ENCODE measurements around the gene ACAN.
"Not testable (repeated sequence)": the region's sequence is repeated elsewhere in the genome, so short reads cannot be mapped to it uniquely, and the experiment has no call there.

- not testable (repeated sequence) for TF ChIP-seq CTCF (IDR thresholded peaks at IDR 0.05); TCF7L2 (IDR thresholded peaks at IDR 0.05; ENCODE audit: low read depth, low read length)
Measured at GRCh38 chr15:88920892-88921435, 117.7 kb downstream of the ACAN start.

All from Panc1 (cell line).